GM21390 (cell line): ENCODE results near the gene GMPPB.
"Not testable (repeated sequence)": the region's sequence is repeated elsewhere in the genome, so short reads cannot be mapped to it uniquely, and the experiment has no call there.

Experiments used
- ATAC-seq: cut with Tn5 transposase; IDR thresholded peaks from one replicate; pipeline ENCODE4 v1.9.1; 2021; ENCODE audit not compliant: unreplicated experiment

Gene GMPPB

GRCh38 chr3:49694409-49695070, 29.2 kb downstream of the GMPPB start:
- ATAC-seq: not testable (repeated sequence)

GRCh38 chr3:49691481-49691880, 32.3 kb downstream of the GMPPB start:
- ATAC-seq: not testable (repeated sequence)

- ATAC-seq: not testable (repeated sequence)
Measured at GRCh38 chr3:49690856-49691255, 32.9 kb downstream of the GMPPB start.

- ATAC-seq: peak; percentile 14
Measured at GRCh38 chr3:49689908-49690624, 33.7 kb downstream of the GMPPB start.

- ATAC-seq: peak; percentile 68
Measured at GRCh38 chr3:49689046-49689907, 34.5 kb downstream of the GMPPB start, which contains the start of the genes MST1 and RNF123. TSS of gene MST1 (minus strand) at chr3:49689474. CDS start at chr3:49688691, 783 bp downstream. TSS of gene RNF123 (plus strand) at chr3:49689557. CDS start at chr3:49691166, 1,609 bp downstream.

GRCh38 chr3:49688338-49689045, 35.3 kb downstream of the GMPPB start:
- not testable (repeated sequence) for ATAC-seq

GRCh38 chr3:49687424-49687795, 36.3 kb downstream of the GMPPB start:
- not testable (repeated sequence) for ATAC-seq

GRCh38 chr3:49686769-49687423, 36.9 kb downstream of the GMPPB start:
- not testable (repeated sequence) for ATAC-seq

- not testable (repeated sequence) for ATAC-seq
Measured at GRCh38 chr3:49686346-49686745, 37.4 kb downstream of the GMPPB start.

GRCh38 chr3:49685846-49686245, 37.9 kb downstream of the GMPPB start:
- not testable (repeated sequence) for ATAC-seq

GRCh38 chr3:49685103-49685502, 38.6 kb downstream of the GMPPB start:
- not testable (repeated sequence) for ATAC-seq

- not testable (repeated sequence) for ATAC-seq
Measured at GRCh38 chr3:49684453-49684852, 39.3 kb downstream of the GMPPB start.

GRCh38 chr3:49683162-49683561, 40.6 kb downstream of the GMPPB start:
- no peak for ATAC-seq

GRCh38 chr3:49681543-49681942, 42.2 kb downstream of the GMPPB start:
- ATAC-seq: no peak

- no peak for ATAC-seq
Measured at GRCh38 chr3:49681232-49681522, 42.6 kb downstream of the GMPPB start.

GRCh38 chr3:49680493-49681231, 43.1 kb downstream of the GMPPB start:
- no peak for ATAC-seq

GRCh38 chr3:49675912-49676311, 47.8 kb downstream of the GMPPB start:
- ATAC-seq: no peak

GRCh38 chr3:49674497-49674983, 49.2 kb downstream of the GMPPB start:
- peak; percentile 21 for ATAC-seq

- peak; percentile 73 for ATAC-seq
Measured at GRCh38 chr3:49673715-49674496, 49.8 kb downstream of the GMPPB start, which contains the start of gene APEH. TSS of gene APEH (plus strand) at chr3:49674351. CDS start at chr3:49674402, 51 bp downstream.
